CMK (cell line): ENCODE measurements around the gene KPNA3.
A peak's percentile ranks its signal among the peaks of the same experiment; 100 is the strongest.
"Not testable (repeated sequence)": the region's sequence is repeated elsewhere in the genome, so short reads cannot be mapped to it uniquely, and the experiment has no call there.

Experiments
- DNase-seq: peaks from one replicate; pipeline ENCODE4 v3.0.0-alpha.2; 2010; ENCODE audit warnings: low read depth

The KPNA3 gene

DNA sequence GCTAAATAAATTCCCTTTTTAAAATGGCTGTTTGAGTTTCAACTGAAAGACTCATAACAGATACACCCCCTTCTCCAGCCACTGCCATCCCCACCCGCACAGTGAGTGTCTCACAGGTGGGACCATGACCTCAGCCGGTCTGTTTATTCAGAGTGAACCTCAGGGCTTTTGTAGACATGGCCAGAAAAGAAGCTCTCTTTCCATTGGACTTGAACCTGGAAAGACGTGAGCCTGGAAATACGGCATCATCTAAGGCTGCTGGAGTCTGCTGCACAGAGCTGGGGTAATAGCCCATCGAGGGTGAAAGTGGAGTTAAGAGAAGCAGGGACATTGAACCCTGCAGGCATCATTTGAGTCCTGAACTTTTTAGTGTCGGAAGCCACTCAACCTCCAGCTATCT lies 15.2 kb upstream of the KPNA3 start:
- no peak for DNase-seq

GRCh38 chr13:49806126-49806536 lies 13.6 kb upstream of the KPNA3 start:
- DNase-seq = no peak

DNA sequence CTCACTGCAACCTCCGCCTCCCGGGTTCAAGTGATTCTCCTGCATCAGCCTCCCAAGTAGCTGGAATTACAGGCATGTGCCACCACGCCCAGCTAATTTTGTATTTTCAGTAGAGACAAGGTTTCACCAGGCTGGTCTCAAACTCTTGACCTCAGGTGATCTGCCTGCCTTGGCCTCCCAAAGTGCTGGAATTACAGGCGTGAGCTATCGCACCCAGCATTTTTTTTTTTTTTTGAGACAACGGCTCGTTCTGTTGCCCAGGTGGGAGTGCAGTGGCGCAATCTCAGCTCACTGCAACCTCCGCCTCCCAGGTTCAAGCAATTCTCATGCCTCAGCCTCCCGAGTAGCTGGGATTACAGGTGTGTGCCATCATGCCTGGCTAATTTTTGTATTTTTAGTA lies 10.6 kb upstream of the KPNA3 start:
- not testable (repeated sequence) for DNase-seq

GRCh38 chr13:49802426-49802825 lies 9.9 kb upstream of the KPNA3 start:
- DNase-seq = no peak

DNA sequence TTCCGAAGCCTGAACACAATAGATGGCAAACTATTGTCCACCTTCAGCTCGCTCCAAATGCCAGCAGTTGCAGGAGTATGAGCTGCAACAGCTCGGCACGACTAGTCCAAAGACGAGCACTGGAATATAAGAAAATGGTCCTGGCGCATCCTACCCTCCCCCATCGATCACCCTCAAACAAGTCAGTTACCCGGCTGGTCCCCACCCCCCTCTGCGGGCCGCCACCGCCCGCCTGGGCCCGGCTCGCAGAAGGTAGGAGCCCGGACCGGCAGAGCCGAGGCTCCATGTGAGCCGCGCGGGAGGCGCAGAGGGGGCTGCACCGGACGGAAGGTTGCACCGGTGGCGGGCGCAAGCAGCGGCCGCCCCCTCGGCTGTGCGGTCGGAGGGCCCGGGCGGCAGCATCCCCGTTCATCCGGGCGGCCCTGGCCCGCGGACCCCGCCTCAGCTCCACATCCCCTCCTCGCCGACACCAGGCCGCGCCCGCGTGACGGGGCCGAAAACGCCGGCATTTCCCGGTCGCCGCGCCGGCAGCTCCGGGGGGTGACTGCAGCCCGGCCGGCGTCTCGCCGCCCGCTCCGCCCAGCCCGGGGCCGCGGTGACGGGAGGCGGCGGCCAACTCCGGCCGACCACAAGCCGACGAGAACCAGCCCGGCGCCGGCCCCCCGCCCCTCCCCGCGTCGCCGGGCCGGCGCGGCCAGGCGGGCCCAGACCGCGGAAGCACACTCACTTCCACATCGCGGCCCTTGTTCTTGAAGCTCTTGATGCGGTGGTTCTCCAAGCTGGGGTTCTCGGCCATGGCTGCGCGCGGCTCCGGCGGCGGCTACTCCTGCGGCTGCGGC lies 552 bp downstream of the KPNA3 start:
- peak; percentile 42 for DNase-seq

- no peak for DNase-seq
These were observed 1.2 kb downstream of the KPNA3 start for GRCh38 chr13:49791315-49791710.

GRCh38 chr13:49789968-49790367 lies 2.5 kb downstream of the KPNA3 start:
- DNase-seq = no peak

- DNase-seq = no peak
These were observed 6.0 kb downstream of the KPNA3 start for GRCh38 chr13:49786401-49787008.

- DNase-seq = no peak
These were observed 7.5 kb downstream of the KPNA3 start for GRCh38 chr13:49784886-49785570.

DNA sequence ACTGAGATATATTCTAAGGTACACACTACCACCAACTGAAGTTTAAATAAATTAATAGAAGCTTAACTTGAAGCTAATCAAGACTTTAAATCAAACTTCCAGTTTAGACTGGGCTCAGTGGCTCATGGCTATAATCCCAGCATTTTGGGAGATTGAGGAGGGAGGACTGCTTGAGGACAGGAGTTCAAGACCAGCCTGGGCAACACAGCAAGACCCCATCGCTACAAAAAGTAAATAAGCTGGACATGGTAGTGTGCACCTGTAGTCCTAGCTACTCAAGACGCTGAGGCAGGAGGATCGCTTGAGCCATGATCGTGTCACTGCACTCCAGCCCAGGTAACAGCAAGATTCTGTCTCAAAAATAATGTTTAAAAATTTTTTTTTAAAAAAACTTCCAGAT lies 8.6 kb downstream of the KPNA3 start:
- no peak for DNase-seq

- DNase-seq = no peak
These were observed 9.7 kb downstream of the KPNA3 start for GRCh38 chr13:49782784-49783183.

- no peak for DNase-seq
These were observed 10.7 kb downstream of the KPNA3 start for GRCh38 chr13:49781806-49782205.

- DNase-seq = no peak
These were observed 12.8 kb downstream of the KPNA3 start for GRCh38 chr13:49779721-49780120.

GRCh38 chr13:49777746-49778614 lies 14.5 kb downstream of the KPNA3 start:
- DNase-seq = no peak

DNA sequence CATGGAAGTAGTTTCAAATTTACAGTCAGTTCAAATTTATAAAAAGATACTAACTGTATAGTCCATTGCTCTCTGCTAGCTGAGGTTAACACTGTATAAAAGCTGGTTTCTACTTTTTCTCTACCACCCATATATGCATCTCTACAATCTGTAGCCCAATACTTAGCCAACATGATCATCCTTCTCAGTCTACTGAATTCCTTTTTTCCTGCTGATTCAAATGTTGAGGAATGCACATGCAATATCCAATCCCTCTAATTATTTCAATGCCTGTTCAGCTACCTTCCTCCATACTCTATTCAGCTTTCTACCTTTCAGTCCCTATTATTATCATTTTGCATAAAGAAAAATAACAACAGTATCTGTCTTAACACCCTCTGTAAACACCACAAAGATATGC lies 15.6 kb downstream of the KPNA3 start:
- no peak for DNase-seq

DNA sequence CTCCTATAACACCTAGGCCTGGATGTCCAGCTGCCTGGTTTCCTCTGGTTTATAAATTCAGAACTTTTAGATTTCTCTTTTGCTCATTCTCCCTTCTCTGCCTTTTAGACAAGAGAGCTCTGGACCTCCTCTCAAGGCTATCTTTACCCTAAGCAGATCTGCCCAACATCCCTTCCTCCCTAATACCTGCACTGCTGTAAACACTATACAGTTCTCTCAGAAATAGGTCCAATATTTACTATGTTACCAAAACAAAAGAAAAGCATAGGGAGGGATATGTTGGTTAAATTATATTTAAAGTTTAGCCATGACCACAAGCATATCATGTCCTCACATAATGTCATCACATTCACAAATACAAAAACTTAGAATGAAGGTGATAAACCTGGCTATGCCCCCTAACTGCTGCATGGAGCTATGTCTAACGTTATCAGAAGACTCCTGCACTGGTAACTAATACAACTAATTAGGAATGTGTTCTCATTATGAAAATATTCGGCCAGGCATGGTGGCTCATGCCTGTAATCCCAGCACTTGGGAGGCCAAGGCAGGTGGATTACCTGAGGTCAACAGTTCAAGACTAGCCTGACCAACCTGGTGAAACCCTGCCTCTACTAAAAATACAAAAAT lies 18.0 kb downstream of the KPNA3 start:
- DNase-seq = no peak

GRCh38 chr13:49772828-49773227 lies 19.7 kb downstream of the KPNA3 start:
- no peak for DNase-seq

DNA sequence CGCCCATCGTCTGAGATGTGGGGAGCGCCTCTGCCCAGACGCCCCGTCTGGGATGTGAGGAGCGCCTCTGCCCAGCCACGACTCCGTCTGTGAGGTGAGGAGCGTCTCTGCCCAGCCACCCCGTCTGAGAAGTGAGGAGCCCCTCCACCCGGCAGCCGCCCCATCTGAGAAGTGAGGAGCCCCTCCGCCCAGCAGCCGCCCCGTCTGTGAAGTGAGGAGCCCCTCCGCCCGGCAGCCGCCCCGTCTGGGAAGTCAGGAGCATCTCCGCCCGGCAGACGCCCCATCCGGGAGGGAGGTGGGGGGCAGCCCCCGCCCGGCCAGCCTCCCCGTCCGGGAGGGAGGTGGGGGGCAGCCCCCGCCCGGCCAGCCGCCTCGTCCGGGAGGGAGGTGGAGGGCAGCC lies 30.7 kb downstream of the KPNA3 start:
- DNase-seq = not testable (repeated sequence)

DNA sequence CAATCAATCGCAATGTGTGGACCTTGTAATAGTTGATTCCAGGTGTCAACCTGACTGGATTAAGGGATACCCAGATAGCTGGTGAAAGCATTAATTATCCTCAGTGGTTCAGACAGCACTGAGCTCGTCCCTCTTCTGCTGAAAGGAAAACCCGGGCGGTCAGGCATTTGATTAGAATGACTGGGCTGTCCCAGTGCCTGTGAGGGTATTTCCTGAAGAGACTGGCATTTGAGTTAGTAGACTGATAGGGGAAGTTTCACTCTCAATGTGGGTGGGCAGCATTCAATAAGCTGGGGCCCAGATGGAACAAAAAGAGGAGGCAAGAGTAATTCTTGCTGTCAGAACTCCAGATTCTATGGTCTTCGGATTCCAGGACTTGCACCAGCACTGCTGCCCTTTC lies 31.9 kb downstream of the KPNA3 start:
- DNase-seq = no peak

GRCh38 chr13:49759503-49759902 lies 33.0 kb downstream of the KPNA3 start:
- no peak for DNase-seq

- no peak for DNase-seq
These were observed 36.2 kb downstream of the KPNA3 start for GRCh38 chr13:49756263-49756662.

GRCh38 chr13:49754146-49754545 lies 38.3 kb downstream of the KPNA3 start:
- no peak for DNase-seq
